GM19455 (cell line): Measurements from ENCODE around the gene ANXA1.

Source experiments
- ATAC-seq: cut with Tn5 transposase; IDR thresholded peaks from one replicate; pipeline ENCODE4 v1.9.1; 2021; ENCODE audit not compliant: unreplicated experiment

The ANXA1 gene

DNA sequence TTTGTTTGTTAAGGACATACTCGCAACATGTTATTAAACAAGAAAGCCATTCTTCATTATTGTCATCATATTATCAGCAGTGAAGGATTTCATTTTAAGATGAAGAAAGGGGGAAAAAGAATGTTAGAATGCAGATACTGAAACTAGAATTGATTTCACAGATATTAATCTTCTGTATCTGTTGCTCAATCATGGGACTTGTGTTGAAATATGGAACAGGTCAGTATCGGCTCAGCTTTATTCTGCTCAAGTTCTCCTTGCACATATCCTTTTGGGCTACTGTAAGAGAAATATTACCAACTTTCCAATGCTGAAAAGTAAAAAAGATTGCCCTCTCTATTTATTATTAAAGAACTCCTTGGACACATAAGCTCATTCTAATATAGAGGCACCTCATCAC is 13.8 kb upstream of the ANXA1 start:
- no peak for ATAC-seq

DNA sequence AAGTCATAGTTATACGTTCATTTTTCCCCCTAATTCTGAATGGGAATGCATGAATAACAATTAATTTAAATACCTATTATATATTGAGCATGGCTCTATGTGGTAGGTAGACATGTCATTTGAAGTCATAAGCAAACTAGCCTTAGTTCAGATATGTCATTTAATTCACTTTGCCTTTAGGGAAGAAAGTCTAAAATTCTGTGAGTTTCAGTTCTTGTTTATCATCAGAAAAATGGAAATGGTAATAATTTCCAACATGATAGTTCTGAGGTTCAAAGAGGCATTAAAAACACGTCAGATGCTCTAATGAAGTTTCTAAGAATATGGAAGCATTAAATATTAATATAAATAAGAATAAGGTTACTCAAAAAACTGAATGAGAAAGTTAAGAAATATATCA is 13.1 kb upstream of the ANXA1 start:
- ATAC-seq = no peak

GRCh38 chr9:73141282-73141681 is 10.4 kb upstream of the ANXA1 start:
- no peak for ATAC-seq

- ATAC-seq = no peak
Measured at GRCh38 chr9:73143711-73144328, 7.8 kb upstream of the ANXA1 start.

DNA sequence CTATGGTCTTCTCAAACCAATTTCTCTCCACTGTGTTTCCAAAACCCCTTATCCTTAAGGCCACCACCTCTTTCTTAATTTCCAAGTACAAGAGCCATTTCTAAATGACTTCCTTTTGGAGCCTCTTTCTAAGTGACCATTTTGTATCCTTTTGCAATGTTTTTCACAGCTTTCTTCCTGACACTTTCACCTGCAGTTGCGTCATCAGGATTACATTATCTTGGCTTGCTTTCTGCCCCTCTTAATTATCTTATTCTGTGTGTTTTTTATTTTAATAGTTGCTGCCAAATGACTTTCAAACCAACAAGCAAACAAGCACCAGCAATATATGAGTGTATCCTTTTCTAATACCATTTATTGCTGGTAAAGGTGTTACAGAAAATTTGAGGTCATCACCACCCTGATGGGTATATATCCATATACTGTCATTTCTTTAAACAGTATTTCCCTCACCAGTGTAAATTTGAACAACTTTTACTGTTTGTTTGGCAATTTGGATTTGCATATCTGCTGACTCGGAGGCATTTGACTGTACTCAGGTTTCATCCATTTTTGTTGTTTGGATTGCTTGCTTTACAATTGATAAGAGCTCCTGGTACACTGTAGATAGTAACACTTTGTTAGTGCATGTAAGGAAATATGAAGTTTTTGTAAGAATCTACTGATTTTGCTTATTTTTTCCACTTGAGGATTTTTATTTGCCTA is 5.4 kb upstream of the ANXA1 start:
- ATAC-seq = no peak

GRCh38 chr9:73148447-73148937 is 3.2 kb upstream of the ANXA1 start:
- no peak for ATAC-seq

GRCh38 chr9:73149371-73150067 is 2.1 kb upstream of the ANXA1 start:
- ATAC-seq = peak; percentile 73

DNA sequence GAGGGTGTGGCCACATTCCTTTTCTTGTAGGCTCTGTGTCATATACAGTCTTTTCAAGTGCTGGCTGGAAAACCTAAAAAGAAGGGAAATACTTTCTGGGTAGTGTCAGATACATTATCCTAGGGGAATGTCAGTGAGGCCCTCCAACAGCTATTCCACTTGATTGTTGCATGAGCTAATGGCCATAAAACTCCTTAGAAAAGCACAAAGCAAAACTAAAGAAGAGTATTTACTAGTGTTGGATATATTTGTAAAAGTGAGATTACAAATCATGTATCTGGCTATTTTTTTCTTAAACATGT is 829 bp downstream of the ANXA1 start:
- no peak for ATAC-seq

DNA sequence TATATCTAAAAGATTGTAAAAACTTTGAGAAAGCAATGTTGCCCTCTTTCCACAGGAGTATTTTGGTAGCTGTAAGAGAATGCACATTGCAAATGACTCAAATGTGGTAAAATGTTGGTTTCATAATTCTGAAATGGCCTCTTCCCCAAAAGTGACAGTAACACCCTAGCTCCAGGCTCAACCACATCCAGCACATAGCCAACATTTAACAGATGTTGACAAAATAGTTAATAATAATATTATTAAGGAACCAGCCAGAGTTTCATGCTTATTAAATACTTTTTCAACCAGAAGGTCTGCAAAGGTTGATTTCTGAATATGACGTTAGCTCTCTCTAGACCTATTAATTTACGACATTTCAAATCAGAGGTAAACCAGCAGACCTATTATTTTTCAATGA is 1.3 kb downstream of the ANXA1 start:
- ATAC-seq = peak; percentile 52

DNA sequence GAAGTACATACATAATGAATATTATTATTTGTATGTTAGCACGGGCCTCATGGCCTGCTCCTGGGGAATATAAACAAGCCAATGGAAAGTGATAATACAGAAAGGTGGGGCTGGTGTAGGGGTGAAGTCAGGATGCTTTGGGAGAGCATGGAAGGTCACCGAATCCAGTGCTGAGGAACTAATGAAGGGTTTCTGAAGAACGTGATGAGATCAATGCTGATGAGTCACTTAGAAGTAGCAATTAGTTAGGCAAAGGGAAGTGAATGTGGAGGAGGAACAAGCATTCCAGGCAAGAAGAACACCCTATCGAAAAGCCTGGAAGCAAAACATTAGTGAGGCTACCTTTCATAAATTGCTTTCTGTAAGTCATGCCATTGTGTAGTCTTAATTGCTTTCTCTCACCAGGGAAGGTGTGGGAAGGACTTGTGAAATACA is 2.1 kb downstream of the ANXA1 start:
- ATAC-seq = no peak

GRCh38 chr9:73154271-73154670 is 2.6 kb downstream of the ANXA1 start:
- no peak for ATAC-seq

- no peak for ATAC-seq
Measured at GRCh38 chr9:73154722-73155121, 3.1 kb downstream of the ANXA1 start.

DNA sequence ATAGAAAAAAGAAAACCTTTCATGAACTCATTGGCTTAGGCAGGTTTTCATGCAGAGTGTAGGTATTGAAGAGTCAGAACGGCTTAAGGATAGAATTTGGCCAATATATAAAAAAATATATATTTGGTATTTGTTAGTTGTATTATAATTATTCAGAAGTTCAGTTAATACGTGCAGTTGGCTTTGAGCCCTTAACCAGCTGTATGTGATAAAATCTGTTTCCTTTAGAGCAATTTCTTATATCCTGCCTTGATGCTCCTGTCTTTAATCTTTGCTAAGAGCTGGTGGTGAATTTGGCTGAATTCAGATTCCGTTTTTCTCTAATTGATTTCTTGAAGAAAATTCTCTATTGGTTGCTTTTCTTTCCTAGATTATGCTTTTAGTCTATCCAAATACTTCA is 3.7 kb downstream of the ANXA1 start:
- no peak for ATAC-seq

DNA sequence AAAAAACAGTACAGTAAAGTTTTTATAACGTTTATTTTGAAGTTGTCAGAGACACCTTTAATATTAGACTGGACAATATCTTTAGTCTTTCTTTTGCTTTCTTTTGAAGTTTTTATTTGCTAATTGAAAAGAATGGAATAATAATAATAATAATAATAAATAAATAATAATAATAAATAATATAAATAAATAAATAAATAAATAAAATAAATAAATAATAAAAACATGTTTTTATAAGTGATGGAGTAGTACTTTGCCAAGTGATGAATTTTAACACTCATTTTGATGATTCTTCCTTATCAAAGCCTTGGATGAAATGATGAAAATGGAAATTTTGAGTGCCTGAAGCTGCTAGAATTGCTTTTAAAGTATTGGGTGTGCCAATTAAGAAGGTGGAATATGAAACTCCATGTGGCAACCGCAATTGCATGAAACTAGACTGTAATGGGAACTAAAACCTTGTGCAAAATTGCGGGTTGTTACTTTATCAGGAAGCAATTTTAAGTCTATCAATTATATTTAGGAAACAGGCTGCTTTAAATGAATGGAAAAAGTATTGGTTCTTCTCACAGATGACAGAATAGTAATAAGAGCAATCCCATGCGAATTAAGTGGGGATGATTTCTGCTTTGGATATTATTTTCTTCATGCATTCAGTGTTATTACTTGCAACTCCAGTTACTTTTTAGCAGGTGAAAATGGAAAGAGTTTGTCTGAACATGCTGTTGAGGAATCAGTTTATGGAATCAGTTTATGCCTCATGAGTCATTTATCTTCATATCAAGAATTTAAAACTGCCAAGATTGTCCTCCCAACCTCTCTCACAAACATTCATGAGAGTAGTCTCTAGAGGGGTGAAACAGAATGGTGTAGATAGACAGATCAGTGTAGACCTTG is 4.6 kb downstream of the ANXA1 start:
- ATAC-seq = no peak

DNA sequence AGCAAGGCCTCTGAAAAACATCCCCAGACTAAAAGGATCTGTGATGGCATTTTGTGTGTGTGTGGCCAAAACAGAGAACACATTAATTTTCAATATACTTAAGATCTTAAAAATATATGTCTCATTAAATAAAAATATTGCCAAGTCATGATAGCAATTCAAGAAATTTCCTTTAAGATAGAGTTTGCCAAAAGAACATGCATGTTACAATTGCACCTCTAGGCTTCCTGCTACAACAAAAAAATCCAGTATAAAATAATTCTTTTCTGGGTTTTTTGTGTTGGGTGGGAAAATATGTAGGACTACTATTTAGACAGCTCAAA is 5.2 kb downstream of the ANXA1 start:
- no peak for ATAC-seq

- no peak for ATAC-seq
Measured at GRCh38 chr9:73157811-73158210, 6.1 kb downstream of the ANXA1 start.

- ATAC-seq = no peak
Measured at GRCh38 chr9:73158723-73159122, 7.1 kb downstream of the ANXA1 start.

DNA sequence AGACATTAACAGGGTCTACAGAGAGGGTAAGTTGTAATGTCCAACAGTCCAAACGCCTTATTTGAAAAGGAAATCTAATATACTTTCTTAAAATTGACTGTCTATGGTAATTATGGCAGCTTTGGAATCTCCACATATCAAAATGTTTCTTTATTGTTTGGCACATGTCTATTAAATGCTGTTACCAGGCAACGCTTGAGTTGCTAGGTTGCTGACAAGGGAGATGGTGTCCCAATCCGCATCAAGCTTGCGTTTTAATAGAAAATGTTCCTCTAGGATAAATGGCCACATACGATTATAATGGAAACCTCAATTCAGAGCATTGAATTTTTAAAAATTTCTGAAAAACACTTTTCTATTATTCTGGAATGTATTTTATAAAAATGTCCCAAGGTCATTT is 9.2 kb downstream of the ANXA1 start:
- no peak for ATAC-seq

- ATAC-seq = no peak
Measured at GRCh38 chr9:73162987-73163768, 11.5 kb downstream of the ANXA1 start.

DNA sequence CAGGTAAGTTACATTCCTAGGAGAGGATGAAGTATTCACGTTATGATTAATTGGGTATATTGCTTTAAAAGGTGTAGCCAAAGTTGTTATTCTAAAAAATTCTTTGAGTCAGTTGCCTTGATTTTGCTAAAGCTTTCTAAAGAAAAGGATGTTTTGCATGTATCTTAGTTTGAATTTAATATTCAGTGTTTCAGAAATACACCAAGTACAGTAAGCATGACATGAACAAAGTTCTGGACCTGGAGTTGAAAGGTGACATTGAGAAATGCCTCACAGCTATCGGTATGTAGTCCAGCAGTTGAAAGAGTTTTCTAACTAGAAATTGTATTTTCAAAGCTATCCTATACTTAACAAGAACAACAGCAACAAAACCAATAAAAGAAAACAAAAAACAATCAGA is 14.2 kb downstream of the ANXA1 start:
- ATAC-seq = no peak

DNA sequence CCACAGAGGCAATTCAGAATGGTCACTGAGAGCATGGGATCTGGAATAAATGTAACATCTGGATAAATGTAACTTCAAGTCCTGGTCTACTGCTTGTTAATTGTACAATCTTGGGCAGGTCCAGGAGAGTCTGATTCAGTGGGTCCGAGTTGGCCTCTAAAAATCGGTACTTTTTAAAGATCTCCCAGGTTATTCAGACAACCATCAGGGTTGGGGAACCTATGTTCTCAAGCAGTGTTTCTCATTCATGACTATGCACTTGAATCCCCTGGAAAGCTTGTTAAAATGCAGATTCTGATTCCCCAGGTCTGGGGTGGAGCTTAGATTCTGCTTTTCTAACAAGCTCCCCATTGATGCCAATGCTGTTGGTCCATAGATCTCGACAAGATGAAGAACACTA is 14.8 kb downstream of the ANXA1 start:
- ATAC-seq = no peak
